WTC11 (cell line): ENCODE results near the gene OR4K14.

Experiments
- SP1 ChIP-seq: sonication (generic); formaldehyde crosslinking; conservative IDR thresholded peaks from 2 replicates; pipeline ENCODE4 v1.8.1; 2022; ENCODE audit warnings: missing genetic modification reagents
- TP53 ChIP-seq: sonication (generic); formaldehyde crosslinking; IDR thresholded peaks from 2 replicates; pipeline ENCODE4 v1.8.1; 2023; ENCODE audit warnings: mild to moderate bottlenecking, missing genetic modification reagents
- TF ChIP-seq, protein P1 (sequence below): sonication (generic); formaldehyde crosslinking; conservative IDR thresholded peaks from 2 replicates; pipeline ENCODE4 v1.8.1; 2022; ENCODE audit warnings: mild to moderate bottlenecking, missing genetic modification reagents
- TF ChIP-seq, protein P2 (sequence below): fragments of 200-600 bp; IDR thresholded peaks from 2 replicates; pipeline ENCODE4 v1.8.0; 2022; ENCODE audit warnings: antibody characterized with exemption

DNA sequence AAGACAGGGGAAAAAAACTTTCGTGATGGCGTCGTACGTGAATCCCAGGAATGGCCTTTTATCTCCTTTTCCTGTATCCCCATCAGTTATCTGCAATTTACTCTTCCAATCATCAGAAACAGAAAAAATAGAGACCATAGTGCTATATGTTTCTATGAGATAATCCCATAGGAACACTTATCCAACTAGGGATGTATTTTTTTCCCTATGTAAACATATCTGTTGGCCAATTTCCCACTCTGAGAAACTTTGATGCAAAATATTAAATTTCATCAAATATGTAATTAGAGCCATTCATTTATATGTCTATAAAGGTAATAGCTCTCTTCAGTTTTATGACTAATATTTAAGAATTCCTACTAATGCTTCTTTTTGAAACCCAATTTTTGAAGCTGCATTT, 16.8 kb upstream of the OR4K14 start, which contains the start of gene OR4K13:
- TF ChIP-seq, protein P1, sequence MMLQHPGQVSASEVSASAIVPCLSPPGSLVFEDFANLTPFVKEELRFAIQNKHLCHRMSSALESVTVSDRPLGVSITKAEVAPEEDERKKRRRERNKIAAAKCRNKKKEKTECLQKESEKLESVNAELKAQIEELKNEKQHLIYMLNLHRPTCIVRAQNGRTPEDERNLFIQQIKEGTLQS = no peak
- TF ChIP-seq, protein P2, sequence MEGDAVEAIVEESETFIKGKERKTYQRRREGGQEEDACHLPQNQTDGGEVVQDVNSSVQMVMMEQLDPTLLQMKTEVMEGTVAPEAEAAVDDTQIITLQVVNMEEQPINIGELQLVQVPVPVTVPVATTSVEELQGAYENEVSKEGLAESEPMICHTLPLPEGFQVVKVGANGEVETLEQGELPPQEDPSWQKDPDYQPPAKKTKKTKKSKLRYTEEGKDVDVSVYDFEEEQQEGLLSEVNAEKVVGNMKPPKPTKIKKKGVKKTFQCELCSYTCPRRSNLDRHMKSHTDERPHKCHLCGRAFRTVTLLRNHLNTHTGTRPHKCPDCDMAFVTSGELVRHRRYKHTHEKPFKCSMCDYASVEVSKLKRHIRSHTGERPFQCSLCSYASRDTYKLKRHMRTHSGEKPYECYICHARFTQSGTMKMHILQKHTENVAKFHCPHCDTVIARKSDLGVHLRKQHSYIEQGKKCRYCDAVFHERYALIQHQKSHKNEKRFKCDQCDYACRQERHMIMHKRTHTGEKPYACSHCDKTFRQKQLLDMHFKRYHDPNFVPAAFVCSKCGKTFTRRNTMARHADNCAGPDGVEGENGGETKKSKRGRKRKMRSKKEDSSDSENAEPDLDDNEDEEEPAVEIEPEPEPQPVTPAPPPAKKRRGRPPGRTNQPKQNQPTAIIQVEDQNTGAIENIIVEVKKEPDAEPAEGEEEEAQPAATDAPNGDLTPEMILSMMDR = no peak
- no peak for TF ChIP-seq SP1 (CRISPR knock-in tag)
- TF ChIP-seq TP53 (CRISPR knock-in tag) = no peak
